Measurements from ENCODE around the gene RGSL1.

Gene RGSL1

DNA sequence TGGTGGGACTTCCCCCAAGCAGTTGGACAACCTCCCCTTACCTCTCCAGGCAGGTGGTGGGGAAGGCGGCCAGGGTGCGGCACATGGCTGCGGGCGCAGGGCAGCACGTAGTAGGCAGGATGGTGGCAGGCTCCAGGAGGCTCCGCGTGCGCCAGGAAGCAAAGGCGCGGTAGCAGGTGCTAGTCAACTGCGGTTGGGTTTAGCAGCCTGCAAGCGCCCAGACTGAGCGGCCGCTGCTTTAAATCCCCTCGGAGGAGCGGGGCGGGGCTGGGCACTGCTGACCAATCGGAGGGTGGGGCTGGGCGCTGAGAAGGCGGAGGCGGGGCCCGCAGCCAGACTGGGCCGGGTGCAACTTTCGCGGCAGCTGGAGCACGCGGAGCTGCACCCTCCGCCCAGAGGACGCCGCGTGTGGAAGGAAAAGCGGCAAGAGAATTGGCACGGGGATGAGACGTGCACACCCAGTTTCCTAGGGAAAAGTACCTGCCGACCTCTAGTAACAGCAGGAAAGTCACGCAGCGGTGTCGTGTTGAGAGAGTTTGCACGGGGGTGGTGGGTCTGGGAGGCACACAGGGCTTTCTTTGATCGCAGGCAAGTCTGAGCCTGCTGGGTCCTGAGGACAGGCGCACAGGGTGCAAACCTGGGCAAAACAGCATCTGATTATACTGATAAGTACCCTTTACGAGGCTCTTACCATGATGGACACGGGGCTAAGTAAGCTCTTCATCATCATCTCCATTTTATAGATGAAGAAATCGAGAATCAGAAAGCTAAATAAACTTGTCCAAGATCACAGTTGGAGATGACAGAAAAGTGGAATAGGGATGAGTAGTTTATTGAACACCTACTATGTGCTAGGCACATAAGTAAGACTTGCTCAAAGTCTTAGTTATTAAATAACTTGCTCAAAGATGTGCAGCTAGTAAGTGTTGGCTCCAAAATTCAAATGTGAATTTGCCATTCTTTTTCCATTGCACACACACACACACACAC is 154.5 kb downstream of the RGSL1 start, which contains the start of gene RGS16:
Gene RGS16 (minus strand): TSS at position 215 of the 990 bp plus-strand sequence. CDS start 130 bp downstream, at position 85.
- H3K9me3 ChIP-seq (ENCODE audit: insufficient read depth, low read length), result no peaks in the 10 kb centered on the region
- H3K27me3 ChIP-seq (ENCODE audit: low read length), result no peaks in the 10 kb centered on the region
- no peaks in the 10 kb centered on the region; the same call in 1 of the 2 replicates for H4K20me1 ChIP-seq (ENCODE audit: low read depth, low read length)
- peak within 1 kb of the TSS; percentile 75 for H3K4me3 ChIP-seq (ENCODE audit: insufficient read depth, low read length, poor library complexity, severe bottlenecking)
- H3K27ac ChIP-seq (ENCODE audit: low read depth, low read length), result peak within 1 kb of the TSS; percentile 67
- no peaks in the 10 kb centered on the region; the same call in none of the 2 replicates for H3K36me3 ChIP-seq (ENCODE audit: low read length)
- H3K4me2 ChIP-seq (ENCODE audit: low read depth, low read length, poor library complexity, severe bottlenecking), result peak within 1 kb of the TSS; percentile 83
- peak within 1 kb of the TSS; percentile 80 for H3K9ac ChIP-seq (ENCODE audit: low read length)
- H3F3A ChIP-seq (ENCODE audit: insufficient read depth), result peaks cover 17% of the 10 kb centered on the region
- peak within 1 kb of the TSS; percentile 77 for H2AFZ ChIP-seq (ENCODE audit: low read depth, low read length, severe bottlenecking)
- TF ChIP-seq, protein P1, sequence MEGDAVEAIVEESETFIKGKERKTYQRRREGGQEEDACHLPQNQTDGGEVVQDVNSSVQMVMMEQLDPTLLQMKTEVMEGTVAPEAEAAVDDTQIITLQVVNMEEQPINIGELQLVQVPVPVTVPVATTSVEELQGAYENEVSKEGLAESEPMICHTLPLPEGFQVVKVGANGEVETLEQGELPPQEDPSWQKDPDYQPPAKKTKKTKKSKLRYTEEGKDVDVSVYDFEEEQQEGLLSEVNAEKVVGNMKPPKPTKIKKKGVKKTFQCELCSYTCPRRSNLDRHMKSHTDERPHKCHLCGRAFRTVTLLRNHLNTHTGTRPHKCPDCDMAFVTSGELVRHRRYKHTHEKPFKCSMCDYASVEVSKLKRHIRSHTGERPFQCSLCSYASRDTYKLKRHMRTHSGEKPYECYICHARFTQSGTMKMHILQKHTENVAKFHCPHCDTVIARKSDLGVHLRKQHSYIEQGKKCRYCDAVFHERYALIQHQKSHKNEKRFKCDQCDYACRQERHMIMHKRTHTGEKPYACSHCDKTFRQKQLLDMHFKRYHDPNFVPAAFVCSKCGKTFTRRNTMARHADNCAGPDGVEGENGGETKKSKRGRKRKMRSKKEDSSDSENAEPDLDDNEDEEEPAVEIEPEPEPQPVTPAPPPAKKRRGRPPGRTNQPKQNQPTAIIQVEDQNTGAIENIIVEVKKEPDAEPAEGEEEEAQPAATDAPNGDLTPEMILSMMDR (IDR thresholded peaks at IDR 0.05; ENCODE audit: insufficient read depth, low read length, poor library complexity, severe bottlenecking), result no peak
- no peak for TF ChIP-seq EZH2phosphoT487 (conservative IDR thresholded peaks at IDR 0.05; ENCODE audit: low read length)
- H3K79me2 ChIP-seq (ENCODE audit: insufficient read depth, low read length), result peaks cover 19% of the 10 kb centered on the region
- H3K9me2 ChIP-seq (replicated peaks; ENCODE audit: insufficient read depth, low read length), result no peaks in the 10 kb centered on the region

DNA sequence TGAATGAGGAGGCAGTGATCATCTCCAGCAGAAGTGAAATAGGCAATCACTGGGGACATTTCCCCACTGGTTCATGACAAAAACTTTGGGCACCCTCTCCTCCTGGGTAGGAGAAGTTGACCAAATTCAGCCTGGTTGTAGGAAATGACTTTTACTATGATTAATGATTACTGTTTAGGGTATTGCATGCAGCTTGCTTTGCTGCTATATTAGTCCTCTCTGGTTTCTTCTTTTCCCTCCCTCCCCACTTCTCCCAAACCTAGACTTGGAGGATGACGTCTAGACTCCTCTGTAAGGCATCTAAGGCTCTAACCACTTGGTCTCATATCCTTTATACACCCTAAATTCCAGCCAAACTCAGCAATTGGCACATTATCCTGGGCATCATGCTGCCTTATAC is 157.6 kb downstream of the RGSL1 start:
- H3K4me2 ChIP-seq (ENCODE audit: low read depth, low read length, poor library complexity, severe bottlenecking), result no peak overlapping the region

DNA sequence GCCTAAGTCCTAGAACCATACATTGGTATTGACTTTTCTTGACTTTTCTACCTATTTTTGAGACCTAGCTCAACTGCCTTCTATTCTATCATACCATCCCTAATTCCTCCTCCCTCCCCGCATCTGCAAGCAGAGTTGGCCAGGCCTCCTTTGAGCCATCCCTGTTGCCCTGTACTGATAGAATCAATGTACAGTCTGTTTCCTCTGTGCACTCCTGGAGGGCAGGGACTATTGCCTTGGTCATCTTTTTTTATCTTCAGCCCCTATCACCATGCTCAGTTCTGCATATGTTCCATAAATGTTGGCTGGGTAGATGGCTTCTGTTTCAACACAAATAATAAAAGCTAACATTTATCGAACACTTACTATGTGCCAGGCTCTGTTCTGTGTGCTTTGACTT is 158.3 kb downstream of the RGSL1 start:
- Histone ChIP-seq H3K27me3 (ENCODE audit: low read length) (no peaks in the 10 kb centered on the region), H3K9me3 (ENCODE audit: insufficient read depth, low read length) (no peaks in the 10 kb centered on the region), H3K36me3 (ENCODE audit: low read length) (no peaks in the 10 kb centered on the region), H4K20me1 (ENCODE audit: low read depth, low read length) (no peaks in the 10 kb centered on the region), H3K4me2 (ENCODE audit: low read depth, low read length, poor library complexity, severe bottlenecking) (no peak overlapping the region), H3K4me3 (ENCODE audit: insufficient read depth, low read length, poor library complexity, severe bottlenecking) (no peak overlapping the region), H3K79me2 (ENCODE audit: insufficient read depth, low read length) (peaks cover 9% of the 10 kb centered on the region), H3K9me2 (replicated peaks; ENCODE audit: insufficient read depth, low read length) (no peaks in the 10 kb centered on the region), H3K9ac (ENCODE audit: low read length) (no peak overlapping the region), H2AFZ (ENCODE audit: low read depth, low read length, severe bottlenecking) (no peak overlapping the region), H3F3A (ENCODE audit: insufficient read depth) (0 out of 2 replicates have a peak, but pooled peaks cover 2% of the 10 kb centered on the region), H3K27ac (ENCODE audit: low read depth, low read length) (no peak overlapping the region)
- no peak for TF ChIP-seq EZH2phosphoT487 (conservative IDR thresholded peaks at IDR 0.05; ENCODE audit: low read length)
- TF ChIP-seq, protein P1 (IDR thresholded peaks at IDR 0.05; ENCODE audit: insufficient read depth, low read length, poor library complexity, severe bottlenecking), result no peak

More for the DNA sequence above, 157.6 kb downstream of the RGSL1 start:
- Histone ChIP-seq H3K79me2 (ENCODE audit: insufficient read depth, low read length) (peaks cover 16% of the 10 kb centered on the region), H3K36me3 (ENCODE audit: low read length) (no peaks in the 10 kb centered on the region; the same call in 1 of the 2 replicates), H3K27me3 (ENCODE audit: low read length) (no peaks in the 10 kb centered on the region), H3F3A (ENCODE audit: insufficient read depth) (peaks cover 8% of the 10 kb centered on the region), H3K27ac (ENCODE audit: low read depth, low read length) (no peak overlapping the region), H3K4me3 (ENCODE audit: insufficient read depth, low read length, poor library complexity, severe bottlenecking) (no peak overlapping the region), H3K9me2 (replicated peaks; ENCODE audit: insufficient read depth, low read length) (no peaks in the 10 kb centered on the region), H3K9me3 (ENCODE audit: insufficient read depth, low read length) (no peaks in the 10 kb centered on the region), H4K20me1 (ENCODE audit: low read depth, low read length) (no peaks in the 10 kb centered on the region; the same call in 1 of the 2 replicates), H2AFZ (ENCODE audit: low read depth, low read length, severe bottlenecking) (no peak overlapping the region), H3K9ac (ENCODE audit: low read length) (no peak overlapping the region)
- TF ChIP-seq EZH2phosphoT487 (conservative IDR thresholded peaks at IDR 0.05; ENCODE audit: low read length), result no peak
- TF ChIP-seq, protein P1 (IDR thresholded peaks at IDR 0.05; ENCODE audit: insufficient read depth, low read length, poor library complexity, severe bottlenecking), result no peak
